HG02678 (cell line): ENCODE results near the gene HGS.

Experiments used
- ATAC-seq: cut with Tn5 transposase; IDR thresholded peaks from one replicate; pipeline ENCODE4 v1.9.1; 2021; ENCODE audit warnings: mild to moderate bottlenecking, moderate library complexity; ENCODE audit not compliant: unreplicated experiment

Gene HGS

DNA sequence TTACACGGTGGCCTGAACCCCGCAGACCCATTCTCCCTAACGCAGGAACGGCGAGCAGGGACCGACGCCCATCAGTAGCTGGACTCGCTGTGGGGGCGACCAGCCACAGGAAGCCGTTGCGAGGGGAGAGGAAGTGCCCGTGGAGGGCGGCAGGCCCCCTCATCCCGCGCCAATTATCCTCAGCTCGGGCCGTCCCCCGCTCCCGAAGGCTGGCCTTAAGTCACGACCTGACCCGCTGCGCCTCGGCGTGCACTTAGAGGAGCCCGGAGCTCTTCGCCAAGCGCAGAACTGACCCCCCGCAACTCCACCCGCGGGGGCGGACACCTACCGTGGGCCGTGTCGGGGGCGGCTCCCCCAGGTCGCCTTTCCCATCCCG, 615 bp upstream of the HGS start:
- ATAC-seq, result no peak

DNA sequence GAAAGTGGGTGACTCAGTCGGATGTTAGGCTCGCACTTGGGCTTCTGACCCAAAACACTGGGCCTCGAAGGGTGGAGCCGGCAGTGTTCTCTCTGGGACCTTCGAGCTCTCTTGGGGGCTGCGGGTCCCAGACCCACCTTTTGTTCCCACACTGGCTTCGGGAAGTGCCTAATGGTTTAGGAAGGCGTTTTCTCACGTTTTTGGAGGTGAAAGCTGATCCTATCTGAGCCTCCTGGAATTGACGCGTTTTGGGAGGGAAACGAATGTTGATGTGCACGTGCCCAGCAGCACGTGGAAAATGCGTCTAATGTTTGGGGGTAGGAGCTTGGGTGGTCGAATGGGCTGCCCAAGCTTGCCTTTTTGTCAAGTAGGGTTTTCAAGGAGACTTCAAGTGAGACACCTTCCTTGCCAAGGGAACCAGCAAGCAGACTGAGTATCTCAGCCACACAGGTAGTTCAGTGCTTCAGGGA, 666 bp downstream of the HGS start:
- no peak for ATAC-seq

DNA sequence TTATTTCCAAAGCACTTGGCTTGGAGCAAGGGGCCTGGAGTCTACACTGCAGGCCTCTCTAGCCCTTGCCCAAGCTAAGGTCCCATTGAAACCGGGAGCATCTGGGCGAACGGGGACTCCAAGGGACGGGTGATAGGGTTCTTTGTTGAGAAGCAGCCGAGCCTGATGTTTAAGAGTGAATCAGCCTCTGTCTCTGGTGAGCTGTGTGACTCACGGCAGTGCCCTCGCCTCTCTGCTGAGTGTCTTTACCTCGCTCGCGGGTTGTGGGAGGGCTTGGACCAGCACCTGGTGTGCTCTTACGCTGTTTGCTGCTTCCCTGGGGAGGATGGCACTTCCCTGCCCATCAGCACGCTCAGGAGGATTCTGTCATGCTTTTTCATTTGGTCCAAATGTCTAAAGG, 1.3 kb downstream of the HGS start:
- ATAC-seq, result no peak

DNA sequence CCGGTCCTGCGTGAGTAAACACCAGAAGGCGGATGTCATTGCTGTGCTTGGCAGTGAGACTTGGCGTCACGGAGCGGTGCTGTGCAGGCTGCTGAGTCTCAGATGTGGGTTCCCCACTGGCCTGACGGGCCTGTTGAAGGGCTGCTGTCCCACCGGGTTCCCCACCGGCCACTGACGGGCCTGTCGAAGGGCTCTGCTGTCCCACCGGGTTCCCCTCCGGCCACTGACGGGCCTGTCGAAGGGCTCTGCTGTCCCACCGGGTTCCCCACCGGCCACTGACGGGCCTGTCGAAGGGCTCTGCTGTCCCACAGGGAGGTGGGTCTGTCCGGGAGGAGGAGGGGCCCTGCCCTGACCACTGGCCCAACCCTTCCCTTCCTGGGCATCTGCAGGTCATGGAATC, 2.8 kb downstream of the HGS start:
- no peak for ATAC-seq

DNA sequence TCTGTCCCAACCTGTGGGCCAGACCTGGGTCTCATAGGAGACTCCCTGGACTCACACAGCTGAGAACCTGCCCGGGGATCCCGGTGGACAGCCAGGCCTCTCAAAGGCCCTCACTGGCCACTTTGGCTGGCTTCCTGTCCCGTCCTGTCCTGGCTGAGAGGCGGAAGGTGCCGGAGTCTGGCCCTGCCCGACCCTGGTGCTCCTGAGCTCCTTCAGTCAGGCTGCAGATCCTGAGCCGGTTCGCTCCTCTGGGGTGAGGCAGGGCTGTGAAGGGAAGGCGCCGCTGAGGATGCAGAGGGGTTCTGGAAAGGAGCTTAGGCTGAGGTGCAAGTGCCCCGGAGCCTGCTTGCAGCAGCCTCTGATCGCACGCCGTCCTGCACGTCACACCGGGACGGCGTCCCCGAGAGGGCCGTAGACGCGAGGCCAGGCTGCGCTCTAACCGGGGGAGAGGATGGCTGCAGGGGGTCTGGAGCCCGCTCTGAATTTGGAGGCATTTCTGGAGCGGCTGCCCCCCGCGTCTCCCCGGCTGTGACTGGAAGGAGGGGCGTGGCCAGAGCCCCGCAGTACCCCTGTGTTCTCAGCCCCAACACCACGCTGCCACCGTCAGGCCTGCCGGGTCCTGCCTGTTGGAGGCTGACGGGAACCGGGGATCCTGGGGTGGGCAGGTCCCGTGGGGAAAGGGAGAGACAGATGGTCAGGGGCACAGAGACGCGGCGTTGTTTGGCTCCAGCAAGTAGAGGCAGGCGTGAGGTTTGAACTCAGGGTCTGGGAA, 4.1 kb downstream of the HGS start:
- no peak for ATAC-seq

DNA sequence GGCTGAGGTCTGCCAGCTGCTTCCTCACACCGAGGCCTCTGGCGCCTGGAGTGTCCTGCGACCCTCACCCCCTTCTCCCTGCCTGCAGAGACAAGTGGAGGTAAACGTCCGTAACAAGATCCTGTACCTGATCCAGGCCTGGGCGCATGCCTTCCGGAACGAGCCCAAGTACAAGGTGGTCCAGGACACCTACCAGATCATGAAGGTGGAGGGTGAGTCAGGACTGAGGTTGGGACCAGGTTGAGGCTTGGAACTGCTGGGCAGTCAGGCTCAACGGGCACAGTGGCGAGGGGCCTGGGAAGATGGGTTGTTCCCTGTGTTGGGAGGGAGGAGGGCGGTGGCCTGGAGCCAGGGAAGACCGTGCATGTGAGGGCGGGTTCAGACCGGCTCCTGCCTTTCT, 4.8 kb downstream of the HGS start:
- no peak for ATAC-seq

DNA sequence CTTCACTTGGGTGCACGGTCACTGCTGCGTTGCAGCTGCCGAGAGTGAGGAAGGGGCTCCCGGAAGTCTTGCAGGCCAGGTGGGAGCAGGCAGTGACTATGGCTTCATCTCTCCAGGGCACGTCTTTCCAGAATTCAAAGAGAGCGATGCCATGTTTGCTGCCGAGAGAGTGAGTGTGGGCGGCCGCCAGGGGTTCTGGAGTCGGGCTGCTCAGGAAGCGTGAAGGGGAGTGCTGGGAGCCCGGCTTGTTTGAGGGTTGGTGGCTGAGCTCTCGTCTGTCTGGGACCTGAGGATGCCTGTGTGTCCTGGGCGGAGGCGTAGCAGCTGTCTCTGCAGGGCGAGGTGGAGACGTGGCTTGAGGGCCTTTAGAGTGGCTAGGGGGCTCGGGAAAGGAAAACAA, 6.3 kb downstream of the HGS start:
- no peak for ATAC-seq

DNA sequence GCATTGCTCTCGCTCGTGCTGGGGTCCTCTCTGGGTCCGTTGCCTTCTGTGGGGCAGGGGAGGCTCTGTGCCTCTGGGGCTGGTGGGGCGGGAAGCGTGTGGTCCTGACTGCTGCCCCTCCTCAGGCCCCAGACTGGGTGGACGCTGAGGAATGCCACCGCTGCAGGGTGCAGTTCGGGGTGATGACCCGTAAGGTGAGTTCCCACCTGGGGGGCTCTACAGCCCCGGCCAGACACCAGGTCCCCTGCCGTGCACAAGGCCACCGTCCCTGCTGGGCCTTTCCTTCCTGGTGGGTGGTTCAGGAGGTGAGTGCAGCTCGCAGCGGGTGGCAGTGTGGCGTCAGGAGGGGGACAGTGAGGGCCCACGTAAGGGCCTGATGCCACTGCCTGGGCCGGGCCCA, 6.7 kb downstream of the HGS start:
- no peak for ATAC-seq

DNA sequence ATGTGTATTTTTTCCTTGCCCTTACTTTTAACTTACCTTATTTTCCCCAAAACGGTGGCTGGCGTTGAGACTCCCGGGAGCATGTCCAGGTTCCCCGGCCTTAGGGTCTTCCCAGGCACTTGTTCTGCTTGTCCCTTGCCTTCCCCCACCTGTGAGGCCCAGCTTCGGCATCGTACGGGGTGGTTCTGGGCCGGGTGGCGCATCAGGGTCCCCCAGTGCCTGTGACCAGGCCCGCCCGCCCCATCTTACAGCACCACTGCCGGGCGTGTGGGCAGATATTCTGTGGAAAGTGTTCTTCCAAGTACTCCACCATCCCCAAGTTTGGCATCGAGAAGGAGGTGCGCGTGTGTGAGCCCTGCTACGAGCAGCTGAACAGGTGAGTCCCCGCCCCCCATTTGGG, 7.4 kb downstream of the HGS start:
- no peak for ATAC-seq

DNA sequence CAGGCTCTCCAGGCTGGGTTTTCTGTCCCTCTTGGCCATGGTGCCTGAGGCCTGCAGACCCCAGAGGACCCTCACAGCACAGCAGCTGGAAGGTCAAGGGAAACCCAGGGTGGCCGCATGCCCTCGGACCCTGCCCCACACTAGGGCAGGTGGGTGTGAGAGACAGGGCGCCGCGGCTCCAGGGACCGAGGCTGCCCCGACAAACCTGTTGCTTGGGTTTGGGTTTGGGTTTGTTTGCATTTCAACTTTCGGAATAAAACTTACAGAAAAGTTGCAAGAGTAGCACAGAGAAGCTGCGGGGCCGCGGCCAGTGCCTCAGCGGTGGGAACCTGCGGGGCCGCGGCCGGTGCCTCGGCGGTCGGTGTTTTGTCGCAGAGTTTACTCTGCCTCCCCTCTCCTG, 7.8 kb downstream of the HGS start:
- ATAC-seq, result no peak

DNA sequence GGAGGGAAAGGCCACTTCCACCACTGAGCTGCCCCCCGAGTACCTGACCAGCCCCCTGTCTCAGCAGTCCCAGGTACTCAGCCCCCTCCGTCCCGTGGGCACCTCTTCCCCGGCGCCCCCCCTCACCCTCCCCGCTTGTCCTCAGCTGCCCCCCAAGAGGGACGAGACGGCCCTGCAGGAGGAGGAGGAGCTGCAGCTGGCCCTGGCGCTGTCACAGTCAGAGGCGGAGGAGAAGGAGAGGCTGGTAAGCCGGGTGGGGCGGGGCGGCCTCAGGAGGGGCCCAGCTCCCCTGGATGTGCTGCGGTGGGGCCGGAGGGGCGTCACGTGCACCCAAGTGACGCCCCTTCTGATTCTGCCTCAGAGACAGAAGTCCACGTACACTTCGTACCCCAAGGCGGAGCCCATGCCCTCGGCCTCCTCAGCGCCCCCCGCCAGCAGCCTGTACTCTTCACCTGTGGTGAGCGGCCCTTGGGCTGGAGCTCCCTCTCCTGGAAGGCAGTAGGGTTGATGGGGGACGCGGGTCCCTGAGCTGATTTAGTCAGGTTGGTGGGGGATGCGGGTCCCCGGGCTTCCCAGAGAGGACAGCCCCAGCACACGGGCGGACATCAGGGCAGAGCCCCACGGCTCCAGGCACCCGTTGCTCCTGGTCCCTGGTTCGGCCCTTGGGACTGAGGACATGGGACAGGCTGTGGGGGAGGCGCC, 9.8 kb downstream of the HGS start:
- no peak for ATAC-seq

DNA sequence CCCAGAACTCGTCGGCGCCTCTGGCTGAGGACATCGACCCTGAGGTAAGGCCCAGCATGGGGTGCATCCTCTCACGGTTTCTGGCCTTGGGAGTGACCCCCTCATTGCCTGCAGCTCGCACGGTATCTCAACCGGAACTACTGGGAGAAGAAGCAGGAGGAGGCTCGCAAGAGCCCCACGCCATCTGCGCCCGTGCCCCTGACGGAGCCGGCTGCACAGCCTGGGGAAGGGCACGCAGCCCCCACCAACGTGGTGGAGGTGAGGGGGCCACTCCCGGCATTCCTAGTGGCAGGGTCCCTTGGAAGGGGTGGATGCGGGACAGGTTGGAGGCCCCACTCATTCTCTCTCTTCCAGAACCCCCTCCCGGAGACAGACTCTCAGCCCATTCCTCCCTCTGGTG, 11.0 kb downstream of the HGS start:
- ATAC-seq, result no peak

DNA sequence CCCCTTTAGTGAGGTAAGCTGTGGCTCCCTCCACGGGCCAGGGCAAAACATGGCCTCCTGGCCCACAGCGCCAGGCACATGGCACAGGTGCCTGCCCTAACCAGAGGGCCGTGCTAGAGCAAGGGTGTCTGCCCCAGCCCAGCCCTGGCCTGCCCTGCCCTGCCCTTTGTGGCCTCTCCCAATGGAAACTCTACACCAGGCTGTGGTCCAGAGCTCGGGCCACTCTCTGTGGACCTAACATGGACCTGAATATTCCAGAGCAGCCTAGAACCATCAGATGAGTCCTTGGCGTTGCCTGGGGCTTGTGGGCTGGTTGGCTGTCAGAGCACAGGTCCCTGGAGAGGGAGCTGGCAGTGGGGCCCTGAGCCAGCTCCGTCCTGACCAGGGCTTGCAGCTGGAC, 11.4 kb downstream of the HGS start:
- ATAC-seq, result no peak

DNA sequence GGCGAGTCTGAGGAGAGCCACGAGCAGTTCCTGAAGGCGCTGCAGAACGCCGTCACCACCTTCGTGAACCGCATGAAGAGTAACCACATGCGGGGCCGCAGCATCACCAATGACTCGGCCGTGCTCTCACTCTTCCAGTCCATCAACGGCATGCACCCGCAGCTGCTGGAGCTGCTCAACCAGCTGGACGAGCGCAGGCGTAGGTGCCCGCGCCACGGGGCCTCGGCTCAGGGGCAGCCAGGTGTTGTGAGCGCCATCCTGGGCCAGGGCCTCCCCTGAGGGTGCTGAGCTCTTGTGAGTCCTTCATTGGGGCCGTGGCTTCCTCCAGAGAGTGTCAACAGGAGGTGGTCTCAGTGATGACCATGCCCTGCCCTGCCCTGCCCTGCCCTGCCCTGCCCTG, 12.0 kb downstream of the HGS start:
- no peak for ATAC-seq

DNA sequence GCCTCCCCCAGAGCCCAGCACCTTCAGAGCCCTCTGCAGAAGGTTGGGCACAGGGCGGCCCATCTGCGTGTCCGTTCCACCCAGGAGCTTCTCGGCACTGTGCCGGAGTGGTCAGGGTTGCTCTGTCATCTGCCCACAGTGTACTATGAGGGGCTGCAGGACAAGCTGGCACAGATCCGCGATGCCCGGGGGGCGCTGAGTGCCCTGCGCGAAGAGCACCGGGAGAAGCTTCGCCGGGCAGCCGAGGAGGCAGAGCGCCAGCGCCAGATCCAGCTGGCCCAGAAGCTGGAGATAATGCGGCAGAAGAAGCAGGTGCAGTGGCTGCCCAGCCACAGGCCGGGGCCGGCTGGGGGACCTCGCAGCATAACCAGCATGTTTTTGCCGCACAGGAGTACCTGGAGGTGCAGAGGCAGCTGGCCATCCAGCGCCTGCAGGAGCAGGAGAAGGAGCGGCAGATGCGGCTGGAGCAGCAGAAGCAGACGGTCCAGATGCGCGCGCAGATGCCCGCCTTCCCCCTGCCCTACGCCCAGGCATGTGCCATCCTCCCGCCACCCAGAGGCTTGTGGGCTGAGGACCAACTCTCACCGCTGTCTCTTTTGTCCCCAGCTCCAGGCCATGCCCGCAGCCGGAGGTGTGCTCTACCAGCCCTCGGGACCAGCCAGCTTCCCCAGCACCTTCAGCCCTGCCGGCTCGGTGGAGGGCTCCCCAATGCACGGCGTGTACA, 12.6 kb downstream of the HGS start:
- no peak for ATAC-seq

DNA sequence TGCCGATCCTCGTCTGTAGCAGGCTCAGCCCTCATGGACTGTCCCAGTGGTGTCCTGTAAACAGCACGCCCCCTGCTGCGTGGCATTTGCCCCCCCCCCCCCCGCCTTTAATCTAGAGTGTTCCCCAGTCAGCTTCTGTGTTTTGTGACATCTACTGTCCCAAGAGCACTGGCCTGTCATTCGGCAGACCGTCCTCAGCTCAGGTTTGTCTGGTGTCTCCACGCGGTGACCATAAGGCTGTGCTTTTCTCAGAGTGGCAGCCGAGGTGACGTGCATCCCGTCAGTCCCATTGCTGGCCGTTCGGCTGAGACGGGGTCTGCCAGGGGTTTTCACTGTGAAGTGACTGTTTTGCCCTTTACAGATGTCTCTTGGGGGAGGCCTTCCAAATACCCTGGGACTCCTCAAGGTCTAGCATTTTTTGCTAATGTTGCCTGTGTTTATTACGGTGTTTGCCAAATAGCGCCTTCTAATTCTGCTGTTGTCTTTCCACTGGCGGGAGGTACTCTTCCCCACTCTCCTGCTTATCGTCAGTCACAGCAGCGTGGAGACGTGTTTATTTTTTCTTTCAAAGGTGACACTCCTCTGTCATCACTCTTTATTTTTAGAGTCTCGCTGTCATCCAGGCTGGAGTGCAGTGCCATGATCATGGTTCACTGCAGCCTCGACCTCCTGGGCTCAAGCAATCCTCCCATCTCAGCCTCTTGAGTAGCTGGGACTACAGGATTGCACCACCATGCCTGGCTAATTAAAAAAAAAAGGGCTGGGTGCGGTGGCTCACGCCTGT, 13.6 kb downstream of the HGS start:
- no peak for ATAC-seq

DNA sequence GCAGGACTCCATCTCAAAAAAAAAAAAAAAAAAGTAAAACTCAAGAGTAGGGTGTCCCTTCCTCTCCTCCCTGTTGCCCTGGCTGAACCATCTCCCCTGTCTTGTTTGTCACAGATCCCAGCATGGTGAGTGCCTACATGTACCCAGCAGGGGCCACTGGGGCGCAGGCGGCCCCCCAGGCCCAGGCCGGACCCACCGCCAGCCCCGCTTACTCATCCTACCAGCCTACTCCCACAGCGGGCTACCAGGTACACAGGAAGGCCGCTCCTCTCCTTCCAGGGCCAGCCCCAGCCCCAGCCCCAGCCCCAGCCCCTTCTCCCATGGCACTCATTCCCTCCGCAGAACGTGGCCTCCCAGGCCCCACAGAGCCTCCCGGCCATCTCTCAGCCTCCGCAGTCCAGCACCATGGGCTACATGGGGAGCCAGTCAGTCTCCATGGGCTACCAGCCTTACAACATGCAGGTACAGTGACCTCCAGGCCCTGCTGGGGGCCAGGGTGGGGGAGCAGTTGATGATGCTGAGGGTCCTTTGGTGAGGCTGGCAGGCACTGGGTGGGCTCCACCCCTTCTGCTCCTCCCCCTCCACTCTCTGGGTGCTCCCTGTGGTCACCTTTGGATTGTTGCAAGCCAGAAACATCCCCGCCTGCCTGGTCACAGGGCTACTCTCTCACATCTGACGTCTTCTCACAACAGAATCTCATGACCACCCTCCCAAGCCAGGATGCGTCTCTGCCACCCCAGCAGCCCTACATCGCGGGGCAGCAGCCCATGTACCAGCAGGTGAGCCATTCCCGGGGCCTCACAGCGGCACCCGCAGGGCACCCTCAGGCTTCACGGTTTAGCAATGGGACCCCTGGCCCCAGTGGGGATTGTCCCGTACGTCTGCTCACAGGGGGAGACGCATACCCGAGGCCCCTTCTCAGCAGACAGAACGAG, 16.8 kb downstream of the HGS start:
- ATAC-seq, result no peak

DNA sequence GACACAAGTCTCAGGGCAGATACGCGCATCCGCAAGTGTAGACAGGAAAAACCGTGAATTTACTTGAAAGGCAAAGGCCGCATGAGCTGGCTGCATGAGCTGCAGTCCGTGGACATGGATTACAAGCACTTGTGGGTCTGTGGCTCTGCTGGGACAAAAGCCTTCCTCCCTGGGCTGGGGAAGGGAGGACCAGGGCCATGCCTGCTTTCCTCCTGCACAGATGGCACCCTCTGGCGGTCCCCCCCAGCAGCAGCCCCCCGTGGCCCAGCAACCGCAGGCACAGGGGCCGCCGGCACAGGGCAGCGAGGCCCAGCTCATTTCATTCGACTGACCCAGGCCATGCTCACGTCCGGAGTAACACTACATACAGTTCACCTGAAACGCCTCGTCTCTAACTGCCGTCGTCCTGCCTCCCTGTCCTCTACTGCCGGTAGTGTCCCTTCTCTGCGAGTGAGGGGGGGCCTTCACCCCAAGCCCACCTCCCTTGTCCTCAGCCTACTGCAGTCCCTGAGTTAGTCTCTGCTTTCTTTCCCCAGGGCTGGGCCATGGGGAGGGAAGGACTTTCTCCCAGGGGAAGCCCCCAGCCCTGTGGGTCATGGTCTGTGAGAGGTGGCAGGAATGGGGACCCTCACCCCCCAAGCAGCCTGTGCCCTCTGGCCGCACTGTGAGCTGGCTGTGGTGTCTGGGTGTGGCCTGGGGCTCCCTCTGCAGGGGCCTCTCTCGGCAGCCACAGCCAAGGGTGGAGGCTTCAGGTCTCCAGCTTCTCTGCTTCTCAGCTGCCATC, 17.7 kb downstream of the HGS start:
- ATAC-seq, result no peak
